HG03139 (cell line): ENCODE measurements around the gene RNF223.
"Not testable (repeated sequence)": the region's sequence is repeated elsewhere in the genome, so short reads cannot be mapped to it uniquely, and the experiment has no call there.

Experiments used
- ATAC-seq: cut with Tn5 transposase; IDR thresholded peaks from one replicate; pipeline ENCODE4 v1.9.1; 2021; ENCODE audit not compliant: unreplicated experiment

The RNF223 gene

GRCh38 chr1:1088029-1088800 is 14.1 kb upstream of the RNF223 start:
- no peak for ATAC-seq

- no peak for ATAC-seq
Observed at GRCh38 chr1:1087351-1088028, 13.4 kb upstream of the RNF223 start.

- ATAC-seq, result no peak
Observed at GRCh38 chr1:1086911-1087341, 12.8 kb upstream of the RNF223 start.

DNA sequence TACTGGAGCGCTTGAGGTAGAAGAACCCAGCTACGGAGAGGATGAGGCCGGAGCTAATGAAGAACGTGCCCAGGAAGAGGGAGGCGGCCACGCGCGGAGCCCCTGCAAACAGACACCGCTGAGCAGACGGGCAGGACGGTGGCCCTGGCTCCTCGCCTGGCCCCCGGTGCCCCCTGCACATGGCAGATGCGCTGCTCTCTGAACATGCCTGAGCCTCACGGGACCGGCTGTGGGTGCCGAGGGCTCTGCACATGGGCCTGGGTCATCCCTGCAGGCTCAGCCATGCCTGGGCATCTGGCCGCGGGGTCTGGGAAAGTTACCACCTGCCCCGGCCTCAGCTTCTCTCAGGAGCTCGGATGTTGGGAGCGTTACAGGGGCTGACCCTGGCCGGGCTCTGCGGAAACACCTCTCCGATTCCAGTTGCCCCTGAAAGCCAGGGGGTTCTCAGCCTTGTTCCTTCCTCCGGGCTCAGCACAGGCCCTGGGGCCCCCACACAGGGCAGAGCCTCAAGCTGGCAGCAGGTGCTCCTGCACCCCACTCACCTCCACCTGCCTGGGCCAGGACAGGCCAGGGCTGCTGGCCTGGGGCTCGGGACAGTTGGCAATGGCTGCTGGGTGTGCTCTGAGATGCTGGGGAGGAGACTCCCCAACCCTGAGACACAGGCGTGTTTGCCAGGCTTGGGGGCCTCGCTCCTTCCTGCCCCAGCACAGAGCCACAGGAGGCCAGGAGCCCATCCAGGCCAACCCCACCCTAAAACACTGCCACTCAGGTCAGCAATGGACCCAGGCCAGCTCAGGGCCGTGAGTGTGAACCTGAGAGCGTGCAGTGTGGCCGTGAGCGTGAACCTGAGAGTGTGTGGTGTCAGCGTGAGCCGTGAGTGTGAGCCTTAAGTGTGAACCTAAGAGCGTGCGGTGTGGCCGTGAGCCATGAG is 12.1 kb upstream of the RNF223 start:
- no peak for ATAC-seq

DNA sequence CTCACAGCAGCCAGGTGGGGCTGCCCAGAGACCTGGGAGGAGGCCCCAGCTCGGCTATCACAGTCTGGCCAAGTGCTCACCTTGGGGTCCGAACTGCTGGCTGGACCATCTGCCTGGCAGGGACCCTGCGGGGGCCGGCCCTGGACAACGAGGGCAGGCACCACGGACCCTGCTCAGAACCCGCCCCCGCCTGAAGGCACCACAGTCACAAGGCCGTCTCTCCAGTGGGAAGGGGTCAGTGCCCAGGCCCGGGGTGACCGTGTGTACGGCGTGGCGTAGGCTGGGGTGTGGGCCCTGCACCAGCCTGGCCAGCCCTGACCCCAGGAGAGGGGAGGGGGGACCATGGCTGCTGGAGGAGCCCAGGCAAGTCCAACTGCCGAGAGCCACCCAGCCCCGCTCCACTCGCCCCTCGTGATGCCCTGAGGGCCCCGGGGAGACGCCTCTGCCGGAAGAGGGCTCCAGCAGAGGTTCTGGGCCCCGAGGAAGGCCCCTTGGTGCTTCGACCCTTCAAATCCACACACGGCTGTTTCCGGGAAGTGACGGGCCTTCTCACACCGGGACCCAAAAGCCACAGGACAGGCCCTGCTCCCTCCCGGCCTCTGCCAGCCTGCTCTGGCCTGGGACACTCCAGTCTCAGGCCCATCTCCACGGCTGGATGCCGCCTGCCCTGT is 11.2 kb upstream of the RNF223 start:
- no peak for ATAC-seq

GRCh38 chr1:1084372-1085170 is 10.5 kb upstream of the RNF223 start:
- no peak for ATAC-seq

- no peak for ATAC-seq
Observed at GRCh38 chr1:1083416-1084371, 9.6 kb upstream of the RNF223 start.

DNA sequence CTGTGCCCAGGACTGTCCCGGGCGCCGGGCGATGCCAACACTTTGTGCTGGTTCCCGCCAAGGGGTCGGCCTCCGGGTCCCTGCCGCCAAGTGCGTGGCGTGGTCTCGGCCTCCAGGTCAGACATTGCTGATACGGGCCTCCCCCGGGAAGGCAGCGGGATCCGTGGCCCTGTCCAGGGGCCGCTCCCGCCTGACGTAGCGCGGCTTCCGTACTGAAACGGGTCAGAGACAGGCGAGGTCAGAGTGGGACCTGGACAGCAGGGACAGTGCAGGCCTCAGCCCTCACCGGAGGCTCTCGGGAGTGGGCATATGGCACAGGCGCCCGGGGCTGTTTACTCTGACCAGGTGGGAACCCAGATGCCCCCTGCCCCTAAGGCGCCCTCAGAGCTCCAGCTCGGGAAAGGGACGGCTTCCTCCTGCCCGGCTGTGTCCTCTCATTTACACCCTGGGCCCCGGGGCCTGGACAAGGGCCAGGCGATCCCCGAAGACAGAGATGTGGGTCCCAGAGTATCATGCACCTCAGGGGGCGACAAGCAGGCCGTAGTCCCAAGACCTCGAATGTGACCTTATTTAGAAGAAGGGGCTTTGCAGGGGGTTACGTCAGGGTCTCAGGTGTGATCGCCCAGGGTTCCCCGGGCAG is 8.8 kb upstream of the RNF223 start:
- ATAC-seq, result no peak

GRCh38 chr1:1082239-1082775 is 8.2 kb upstream of the RNF223 start:
- ATAC-seq, result no peak

- no peak for ATAC-seq
Observed at GRCh38 chr1:1081311-1082238, 7.5 kb upstream of the RNF223 start.

GRCh38 chr1:1080951-1081310 is 6.8 kb upstream of the RNF223 start:
- no peak for ATAC-seq

DNA sequence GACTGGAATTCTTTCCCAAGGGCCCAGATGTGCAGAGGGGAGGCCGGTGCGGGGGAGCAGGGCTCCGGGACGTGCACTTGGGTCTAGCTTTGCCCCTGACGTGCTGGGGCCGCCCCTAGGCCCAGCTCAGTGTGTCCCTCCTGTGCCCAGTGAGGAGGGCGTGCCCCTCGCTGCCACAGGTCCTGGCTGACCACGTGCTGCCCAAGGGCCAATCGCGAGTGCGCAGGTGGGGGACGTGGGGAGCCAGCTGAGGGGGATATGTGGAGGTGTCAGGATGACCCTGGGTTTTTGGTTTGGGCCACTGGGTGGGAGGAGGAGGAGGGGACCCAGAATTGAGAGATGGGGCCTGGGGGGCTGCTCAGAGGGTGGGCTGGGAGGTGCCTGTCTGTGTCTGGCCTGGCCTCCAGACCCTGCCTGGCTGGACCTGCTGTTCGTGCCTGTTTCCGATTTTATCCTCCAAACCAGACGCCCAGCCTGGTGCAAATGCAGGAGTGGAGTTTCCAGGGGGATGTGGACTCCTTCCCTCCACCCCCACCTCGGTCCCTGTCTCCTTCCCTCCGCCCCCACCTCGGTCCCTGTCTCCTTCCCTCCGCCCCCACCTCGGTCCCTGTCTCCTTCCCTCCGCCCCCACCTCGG is 6.1 kb upstream of the RNF223 start:
- ATAC-seq, result no peak

DNA sequence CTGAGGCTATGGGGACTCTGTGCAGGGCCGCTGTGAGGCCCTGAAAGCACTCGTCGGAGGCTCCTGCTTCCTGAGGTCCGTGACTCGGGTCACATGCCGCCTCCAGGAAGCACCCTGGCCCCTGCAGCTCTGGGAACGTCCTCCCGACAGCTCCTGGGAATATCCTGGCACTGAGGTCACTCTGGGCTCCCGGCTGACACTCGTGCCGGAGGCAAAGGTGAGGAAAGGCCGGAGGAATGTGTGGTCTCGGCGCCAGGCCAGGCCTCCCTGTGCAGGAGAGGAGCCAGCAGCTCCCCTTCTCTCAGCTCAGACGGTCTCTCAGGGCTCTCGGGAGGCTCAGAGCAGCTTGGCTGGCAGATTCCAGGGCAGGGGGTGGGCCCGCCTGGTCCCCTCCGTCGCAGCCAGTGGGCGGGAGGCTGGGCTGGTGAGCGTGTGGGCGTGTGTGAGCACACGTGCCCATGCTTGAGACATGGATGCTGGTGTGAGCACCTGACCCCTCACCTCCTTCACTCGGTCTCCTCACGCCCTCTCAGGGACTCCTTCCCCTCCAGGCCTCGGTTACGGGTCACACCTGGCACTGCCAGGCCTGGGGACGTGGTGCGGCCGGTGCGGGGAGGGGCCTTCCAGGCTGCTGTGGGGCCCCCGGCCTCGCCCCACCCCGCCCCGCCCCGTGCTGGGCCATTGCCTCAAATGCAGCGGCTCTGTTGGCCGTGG is 5.5 kb upstream of the RNF223 start:
- no peak for ATAC-seq

- not testable (repeated sequence) for ATAC-seq
Observed at GRCh38 chr1:1077396-1077795, 3.3 kb upstream of the RNF223 start.

DNA sequence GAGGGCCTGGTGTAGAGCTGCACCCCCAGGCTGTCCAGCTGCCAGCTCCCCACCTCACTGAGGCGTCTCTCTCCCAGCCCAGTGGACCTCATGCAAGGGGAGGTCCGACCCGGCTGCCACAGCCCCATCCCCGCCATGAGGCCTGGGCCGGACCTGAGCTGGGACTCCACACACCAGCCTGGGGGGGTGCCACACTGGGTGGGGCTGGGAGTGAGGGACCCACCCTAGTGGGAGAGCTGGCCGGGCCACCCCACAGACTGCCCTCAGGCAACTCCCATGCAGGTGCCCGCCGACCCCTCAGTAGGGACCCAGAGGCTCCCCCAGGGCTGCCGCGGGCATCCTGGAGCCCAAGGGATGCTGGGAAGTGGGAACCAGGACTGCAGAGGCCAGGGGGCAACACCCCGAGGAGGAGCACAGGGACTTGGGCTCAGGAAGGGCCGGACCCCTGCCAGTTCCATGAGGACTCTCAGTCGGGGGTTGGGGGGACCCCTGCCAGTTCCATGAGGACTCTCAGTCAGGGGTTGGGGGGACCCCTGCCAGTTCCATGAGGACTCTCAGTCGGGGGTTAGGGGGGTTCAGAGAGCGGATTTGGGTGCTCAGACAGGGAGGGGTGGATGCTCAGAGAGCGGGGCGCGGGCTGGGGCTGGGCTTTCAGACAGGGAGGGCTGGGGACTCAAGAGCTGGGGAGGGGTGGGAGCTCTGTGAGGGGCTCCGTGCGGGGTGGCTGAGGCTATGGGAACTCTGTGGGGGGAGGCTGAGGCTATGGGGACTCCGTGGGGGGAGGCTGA is 1.2 kb upstream of the RNF223 start:
- ATAC-seq, result no peak
